Mesangial cell (primary cell): ENCODE data around the gene TMEM248. TPM values are rescaled to one million over a fixed set of nuclear protein-coding genes. Genes with fewer than 3 reads are reported as not detected.

Source experiments
- total RNA-seq: library from RNA; depleted of rRNA; stranded (reverse); fragments of >200 nt; gene quantifications from 2 replicates; pipeline ENCODE4 v1.2.3, GENCODE V29; 2015

TMEM248 gene, protein sequence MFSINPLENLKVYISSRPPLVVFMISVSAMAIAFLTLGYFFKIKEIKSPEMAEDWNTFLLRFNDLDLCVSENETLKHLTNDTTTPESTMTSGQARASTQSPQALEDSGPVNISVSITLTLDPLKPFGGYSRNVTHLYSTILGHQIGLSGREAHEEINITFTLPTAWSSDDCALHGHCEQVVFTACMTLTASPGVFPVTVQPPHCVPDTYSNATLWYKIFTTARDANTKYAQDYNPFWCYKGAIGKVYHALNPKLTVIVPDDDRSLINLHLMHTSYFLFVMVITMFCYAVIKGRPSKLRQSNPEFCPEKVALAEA
- 103 and 128 TPM in 2 replicates for total RNA-seq

DNA sequence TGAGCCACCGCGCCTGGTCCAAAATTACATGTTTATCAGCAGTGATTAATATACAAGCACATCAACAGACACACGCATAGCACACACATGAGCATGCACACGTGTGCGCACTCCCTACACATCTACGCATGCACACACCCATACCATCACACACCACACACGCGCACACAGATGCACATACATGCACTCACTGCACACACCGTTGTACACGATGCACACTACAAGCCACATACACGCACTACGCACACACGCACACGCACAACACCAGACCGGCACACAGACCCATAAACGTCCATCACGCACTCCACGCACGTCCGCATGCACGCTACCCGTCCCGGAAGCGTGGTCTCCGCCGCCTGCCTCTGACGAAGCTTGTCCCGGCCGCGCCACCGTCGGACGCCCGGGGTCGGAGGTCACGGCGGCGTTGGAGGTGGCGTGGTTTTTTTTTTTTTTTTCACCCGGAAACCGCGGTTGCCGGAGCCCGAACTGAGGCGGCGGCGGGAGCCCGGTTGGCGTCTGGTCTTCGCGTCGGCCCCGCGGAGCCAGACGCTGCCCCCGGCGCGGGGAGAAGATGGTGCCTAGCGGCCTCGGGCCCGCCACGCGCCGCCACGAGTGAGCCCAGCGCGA is at the start of gene TMEM248:
TMEM248 (plus strand) TSS at position 457 of the 627 bp plus-strand sequence. CDS start 20,641 bp downstream, outside the sequence.

DNA sequence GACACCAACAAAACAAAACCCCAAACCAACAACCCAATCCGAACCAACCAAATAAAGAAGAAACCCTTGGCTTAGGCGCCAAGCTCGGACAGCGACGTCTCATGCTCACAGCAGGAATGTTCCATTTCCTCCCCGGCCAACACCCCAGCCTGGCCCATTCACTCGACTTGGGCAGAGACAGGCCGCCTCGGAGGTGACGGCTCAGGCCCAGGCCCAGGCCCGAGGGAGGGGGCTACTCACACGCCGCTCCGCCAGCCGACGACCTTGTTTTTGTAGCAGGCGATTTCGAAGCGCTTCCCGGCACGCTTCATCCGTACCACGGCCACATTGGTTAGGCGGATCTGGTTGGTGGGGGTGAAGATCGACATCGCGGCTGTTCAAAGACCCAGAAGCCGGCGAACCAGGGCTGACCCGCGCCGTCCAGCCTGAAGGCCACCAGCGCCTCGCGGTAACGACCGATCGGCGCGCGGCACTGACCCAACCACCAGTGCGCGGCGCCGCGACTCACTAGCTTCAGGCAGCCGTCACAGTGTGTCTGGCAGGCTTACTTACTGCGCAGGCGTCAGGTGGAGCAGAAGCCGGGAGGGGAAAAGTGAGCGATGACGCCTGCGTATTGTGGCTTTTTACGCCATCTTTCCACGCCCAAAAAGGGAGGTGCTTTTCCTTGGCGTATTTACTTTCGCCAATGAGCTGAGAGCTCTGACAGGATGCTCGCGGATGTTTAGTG is 74.2 kb downstream of the TMEM248 start, which contains the start of gene SBDS:
SBDS (minus strand) TSS at position 537 of the 727 bp plus-strand sequence; CDS start at position 368, 169 bp downstream.

DNA sequence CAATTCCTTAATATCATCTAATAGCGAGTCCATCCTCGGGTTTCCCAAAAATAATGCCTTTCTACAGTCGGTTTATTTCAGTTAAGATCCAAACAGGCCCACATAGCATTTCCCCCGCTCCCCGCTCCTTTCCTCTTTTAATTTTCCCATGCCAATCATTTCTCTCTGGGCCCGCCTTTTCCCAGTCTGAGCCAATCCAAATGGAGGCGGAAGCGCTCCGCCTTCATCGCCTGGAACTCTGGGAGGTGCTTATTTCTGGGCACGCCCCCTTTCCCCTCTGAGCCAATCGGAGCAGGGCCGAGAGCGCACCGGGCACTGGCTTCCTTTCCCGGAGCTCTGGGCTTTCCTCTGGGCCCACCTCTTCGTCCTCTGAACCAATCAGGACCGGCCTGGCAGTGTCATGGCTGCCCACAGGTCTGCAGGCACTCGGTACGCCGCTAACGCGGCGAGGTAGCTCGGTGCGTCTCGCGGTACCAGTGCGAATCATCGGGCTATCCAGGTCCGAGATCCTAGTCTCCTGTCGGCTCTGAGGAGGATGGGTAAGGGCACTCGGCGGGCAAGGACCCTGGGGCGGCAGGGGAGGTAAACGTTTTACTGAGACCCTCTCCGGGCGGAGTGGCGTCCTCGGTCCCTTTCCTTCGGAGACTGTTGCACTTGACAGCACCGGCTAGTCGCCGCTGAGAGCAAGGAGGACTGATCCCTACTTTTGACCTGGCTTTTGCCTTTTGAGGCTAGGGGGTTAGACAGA is 75.6 kb downstream of the TMEM248 start, which contains the start of gene TYW1:
TYW1 (plus strand) TSS at position 390 of the 748 bp plus-strand sequence; CDS start at position 536, 146 bp downstream.

Other genes starting within 250 kb of the TMEM248 start
- 15.8 and 23.0 TPM in 2 replicates for gene RABGEF1, start 180.5 kb upstream of the TMEM248 start, total RNA-seq
- gene SBDS, start 74.4 kb downstream of the TMEM248 start, total RNA-seq = 49.4 and 58.5 TPM in 2 replicates
- gene TYW1, start 75.6 kb downstream of the TMEM248 start, total RNA-seq = 9.9 and 10.4 TPM in 2 replicates